ENCODE measurements around the gene RBM38.

DNA sequence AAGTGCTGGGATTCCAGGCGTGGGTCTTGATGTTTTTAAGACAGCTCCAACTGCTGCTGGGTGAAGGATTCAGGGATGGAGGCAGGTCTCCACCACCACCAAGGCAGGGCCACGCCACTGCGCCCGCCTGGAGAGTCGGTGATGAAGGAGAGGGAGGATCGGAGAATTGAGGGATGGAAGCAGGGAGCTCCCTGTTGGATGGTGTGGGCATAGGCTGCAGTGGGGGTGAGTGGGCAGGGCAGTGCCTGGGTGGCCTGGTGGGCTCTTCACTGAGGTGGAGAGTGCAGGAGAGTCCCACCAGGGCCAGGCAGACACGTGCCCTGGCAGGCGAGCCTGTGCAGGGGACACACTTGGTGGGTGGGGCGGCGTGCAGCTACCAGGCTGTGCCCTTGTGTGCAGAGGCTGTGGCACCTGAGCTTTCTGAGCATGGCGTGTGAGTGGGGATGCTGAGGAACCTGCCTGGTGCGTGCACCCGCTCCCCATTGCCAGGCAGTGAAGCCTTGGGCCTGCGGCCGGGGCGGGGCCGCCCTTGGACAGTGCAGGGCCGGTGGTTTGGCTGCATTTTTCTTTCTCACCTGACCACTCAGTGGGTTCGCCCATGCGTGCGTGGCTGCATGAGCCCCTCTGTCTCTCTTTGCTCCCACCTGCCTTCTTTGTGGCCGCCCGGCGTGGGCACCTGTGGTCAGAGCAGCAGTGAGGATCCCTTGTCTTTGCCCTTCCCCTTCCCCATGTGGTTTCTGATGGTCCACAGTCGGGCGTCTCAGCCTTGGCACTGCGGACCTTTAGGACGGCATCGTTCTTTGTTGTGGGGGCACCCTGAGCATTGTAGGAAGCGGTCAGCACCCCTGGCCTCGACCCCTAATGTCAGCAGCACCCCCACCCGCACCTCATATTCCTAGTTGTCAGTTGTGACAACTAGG is 11.3 kb downstream of the RBM38 start:
- TF ChIP-seq, protein P1, sequence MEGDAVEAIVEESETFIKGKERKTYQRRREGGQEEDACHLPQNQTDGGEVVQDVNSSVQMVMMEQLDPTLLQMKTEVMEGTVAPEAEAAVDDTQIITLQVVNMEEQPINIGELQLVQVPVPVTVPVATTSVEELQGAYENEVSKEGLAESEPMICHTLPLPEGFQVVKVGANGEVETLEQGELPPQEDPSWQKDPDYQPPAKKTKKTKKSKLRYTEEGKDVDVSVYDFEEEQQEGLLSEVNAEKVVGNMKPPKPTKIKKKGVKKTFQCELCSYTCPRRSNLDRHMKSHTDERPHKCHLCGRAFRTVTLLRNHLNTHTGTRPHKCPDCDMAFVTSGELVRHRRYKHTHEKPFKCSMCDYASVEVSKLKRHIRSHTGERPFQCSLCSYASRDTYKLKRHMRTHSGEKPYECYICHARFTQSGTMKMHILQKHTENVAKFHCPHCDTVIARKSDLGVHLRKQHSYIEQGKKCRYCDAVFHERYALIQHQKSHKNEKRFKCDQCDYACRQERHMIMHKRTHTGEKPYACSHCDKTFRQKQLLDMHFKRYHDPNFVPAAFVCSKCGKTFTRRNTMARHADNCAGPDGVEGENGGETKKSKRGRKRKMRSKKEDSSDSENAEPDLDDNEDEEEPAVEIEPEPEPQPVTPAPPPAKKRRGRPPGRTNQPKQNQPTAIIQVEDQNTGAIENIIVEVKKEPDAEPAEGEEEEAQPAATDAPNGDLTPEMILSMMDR (conservative IDR thresholded peaks at IDR 0.05; ENCODE audit: low read length): no peak
- TF ChIP-seq EZH2phosphoT487 (IDR thresholded peaks at IDR 0.05; ENCODE audit: borderline replicate concordance): no peak
